ENCODE measurements around the gene ISG15.
A peak's percentile ranks its signal among the peaks of the same experiment; 100 is the strongest.

ISG15 gene

GRCh38 chr1:1013105-1013921 is at the start of gene ISG15:
Gene ISG15, plus strand, starts transcription at chr1:1013497. Its CDS starts 77 bp downstream, at chr1:1013574.
- DNase-seq (ENCODE audit: low spot score): peak; percentile 76

- DNase-seq (ENCODE audit: low spot score): no peak
Observed at GRCh38 chr1:963746-964525, 49.4 kb upstream of the ISG15 start.

DNA sequence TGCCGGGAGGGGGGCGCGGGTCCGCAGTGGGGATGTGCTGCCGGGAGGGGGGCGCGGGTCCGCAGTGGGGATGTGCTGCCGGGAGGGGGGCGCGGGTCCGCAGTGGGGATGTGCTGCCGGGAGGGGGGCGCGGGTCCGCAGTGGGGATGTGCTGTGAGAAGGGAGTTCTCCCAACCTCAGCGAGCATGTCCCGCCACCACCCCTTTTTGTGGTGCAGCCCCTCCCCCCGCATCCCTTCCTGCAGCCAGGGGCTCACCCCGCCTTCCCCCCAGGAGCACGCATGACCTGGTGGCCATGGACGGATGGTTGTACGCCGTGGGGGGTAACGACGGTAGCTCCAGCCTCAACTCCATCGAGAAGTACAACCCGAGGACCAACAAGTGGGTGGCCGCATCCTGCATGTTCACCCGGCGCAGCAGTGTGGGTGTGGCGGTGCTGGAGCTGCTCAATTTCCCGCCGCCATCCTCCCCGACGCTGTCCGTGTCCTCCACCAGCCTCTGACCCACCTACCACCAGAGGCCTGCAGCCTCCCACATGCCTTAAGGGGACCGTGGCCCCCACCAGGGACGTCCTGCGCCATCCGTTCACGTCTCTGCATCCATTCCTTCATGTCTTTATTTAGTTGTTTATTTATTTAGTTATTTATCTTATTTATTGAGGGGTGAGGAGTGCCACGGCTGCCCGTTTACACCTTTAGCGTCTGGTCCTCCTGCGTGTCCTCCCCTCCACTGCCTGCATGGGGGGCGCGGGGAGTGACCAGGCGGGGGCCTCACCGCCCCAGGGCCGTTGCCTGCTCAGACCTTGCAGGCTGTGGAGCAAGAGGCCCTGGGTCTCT is 48.4 kb upstream of the ISG15 start:
- no peak for DNase-seq (ENCODE audit: low spot score)

DNA sequence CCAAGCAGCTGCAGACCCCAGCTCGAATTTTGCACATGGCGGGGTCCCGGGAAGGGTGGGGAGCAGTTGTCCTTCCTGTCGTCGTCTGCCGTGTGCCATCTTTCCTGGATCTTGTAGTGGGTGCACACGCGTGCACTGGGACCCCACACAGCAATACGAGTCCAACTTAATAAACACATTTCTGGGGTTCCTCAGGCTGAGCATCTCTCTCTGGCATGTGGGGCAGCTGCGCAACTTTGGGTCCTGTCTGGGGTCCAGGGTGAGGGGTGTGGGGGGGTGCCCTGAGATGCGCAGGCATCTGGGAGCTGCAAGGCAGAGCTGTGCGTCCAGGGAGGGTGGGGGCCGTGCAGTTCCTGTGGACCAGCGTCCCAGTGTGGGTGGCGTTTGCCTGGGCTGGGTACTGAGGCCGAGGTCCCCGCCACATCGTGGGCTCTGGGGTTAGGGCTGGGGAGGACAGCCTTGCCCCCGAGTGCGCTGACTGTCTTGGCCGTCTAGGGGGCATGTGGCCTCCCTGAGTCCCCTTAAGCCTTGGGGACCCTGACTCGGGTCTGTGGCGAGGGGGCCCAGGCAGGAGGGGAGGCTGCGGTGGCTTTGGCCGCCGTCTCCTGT is 47.7 kb upstream of the ISG15 start:
- no peak for DNase-seq (ENCODE audit: low spot score)

DNA sequence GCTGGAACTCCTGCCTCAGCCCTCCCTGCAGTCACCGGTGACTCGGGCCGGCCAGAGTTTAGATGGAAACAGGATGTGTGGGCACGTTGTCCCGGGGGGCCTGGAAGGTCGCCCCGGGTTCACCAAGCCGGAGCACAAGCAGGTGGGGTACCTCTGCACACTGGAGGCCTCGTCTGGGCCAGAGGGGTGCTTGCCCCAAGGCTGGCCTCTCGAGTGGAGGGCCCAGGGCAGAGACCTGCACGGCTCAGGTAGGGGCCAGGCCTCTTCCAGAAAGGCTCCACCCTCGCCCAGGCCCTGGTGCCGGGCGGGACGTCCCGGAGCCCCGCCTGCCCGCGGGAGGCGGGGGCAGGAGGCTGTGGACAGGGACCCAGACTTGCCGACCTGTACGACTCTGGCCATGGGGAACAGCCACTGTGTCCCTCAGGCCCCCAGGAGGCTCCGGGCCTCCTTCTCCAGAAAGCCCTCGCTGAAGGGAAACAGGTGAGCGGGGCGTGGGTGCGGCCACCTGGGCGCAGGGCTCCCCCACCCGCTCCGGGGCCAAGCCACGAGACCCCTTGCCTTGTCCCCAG is 47.1 kb upstream of the ISG15 start, which contains the start of gene PLEKHN1:
TSS of gene PLEKHN1 (plus strand) at position 348 of the 569 bp plus-strand sequence. CDS start at position 398, 50 bp downstream.
- no peak for DNase-seq (ENCODE audit: low spot score)

GRCh38 chr1:966704-967300 is 46.5 kb upstream of the ISG15 start:
- peak; percentile 68 for DNase-seq (ENCODE audit: low spot score)

GRCh38 chr1:967466-968343 is 45.6 kb upstream of the ISG15 start:
- no peak for DNase-seq (ENCODE audit: low spot score)

DNA sequence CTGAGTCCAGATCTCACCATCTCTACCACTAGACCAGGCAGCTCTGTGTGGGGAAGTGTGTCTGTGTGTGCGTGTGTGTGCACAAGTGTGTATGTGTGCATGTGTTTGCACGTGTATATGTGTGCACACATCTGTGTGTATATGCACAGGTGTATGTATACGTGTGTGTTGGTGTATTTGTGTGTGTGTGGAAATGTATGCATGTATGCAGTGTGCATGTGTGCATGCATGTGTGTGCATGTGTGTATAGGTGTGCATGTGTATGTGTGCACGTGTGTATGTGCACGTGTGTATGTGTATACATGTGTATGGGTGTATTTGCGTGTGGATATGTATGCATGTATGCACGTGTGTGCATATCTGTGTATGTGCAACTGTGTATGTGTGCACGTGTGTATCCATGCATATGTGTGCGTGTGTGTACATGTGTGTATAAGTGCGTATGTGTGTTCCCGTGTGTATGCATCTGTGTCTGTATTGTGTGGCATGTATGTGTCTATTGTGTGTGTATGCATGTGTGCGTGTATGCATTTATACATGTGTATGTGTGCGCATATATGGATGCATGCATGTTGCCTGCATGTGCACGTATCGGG is 43.9 kb upstream of the ISG15 start:
- DNase-seq (ENCODE audit: low spot score): no peak

DNA sequence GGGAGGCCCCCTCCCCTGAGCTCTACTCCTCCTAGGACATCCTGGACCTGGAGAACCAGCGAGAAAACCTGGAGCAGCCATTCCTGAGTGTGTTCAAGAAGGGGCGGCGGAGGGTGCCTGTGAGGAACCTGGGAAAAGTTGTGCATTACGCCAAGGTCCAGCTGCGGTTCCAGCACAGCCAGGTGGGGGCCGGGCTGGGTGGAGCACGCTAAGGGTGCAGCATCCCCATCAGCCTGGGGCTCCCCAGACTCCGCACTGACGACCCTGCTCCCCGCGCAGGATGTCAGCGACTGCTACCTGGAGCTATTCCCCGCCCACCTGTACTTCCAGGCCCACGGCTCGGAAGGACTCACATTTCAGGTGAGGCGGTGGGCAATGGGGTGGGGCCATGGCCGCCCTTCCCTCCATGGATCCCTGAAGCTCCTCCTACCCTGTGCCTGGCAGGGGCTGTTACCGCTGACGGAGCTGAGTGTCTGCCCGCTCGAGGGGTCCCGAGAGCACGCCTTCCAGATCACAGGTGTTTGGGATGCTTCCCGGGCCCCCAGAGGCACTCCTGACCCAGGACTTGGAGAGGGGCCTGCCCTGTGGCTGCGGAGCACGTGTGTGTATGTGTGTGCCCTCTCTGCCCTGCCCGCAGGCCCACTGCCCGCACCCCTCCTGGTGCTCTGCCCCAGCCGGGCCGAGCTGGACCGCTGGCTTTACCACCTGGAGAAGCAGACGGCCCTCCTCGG is 42.9 kb upstream of the ISG15 start:
- DNase-seq (ENCODE audit: low spot score): no peak

- no peak for DNase-seq (ENCODE audit: low spot score)
Observed at GRCh38 chr1:970973-971730, 42.1 kb upstream of the ISG15 start.

DNA sequence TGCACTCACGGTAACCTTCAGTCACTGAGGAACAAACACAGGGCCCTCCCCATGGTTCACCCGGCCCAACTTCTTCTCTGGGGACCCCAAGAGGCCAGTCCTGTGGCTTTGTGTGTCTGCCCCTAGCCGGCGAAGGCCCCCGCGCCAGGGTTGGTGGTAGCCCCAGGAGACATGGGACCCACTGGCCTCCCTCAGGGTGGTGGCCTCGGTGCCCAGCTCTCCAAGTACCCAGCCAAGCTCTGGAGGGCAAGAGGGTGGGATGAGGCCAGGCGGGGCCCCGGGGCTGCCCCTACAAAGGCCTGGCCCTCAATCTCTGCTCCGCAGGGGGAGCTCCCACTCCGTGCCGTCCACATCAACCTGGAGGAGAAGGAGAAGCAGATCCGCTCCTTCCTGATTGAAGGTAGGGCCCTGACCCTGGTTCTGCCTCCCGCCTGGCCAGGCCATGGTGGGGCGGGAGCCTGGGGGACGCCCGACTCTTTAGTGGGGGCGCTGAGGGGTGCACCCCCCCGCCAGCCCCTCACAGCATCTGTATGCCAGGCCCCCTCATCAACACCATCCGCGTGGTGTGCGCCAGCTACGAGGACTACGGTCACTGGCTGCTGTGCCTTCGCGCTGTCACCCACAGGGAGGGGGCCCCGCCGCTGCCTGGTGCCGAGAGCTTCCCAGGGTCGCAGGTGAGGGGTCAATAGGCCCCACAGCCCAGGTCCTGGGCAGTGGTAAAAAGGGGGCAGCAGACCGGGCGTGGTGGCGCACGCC is 41.4 kb upstream of the ISG15 start:
- DNase-seq (ENCODE audit: low spot score): no peak

GRCh38 chr1:972726-973458 is 40.4 kb upstream of the ISG15 start:
- DNase-seq (ENCODE audit: low spot score): no peak

GRCh38 chr1:973459-974292 is 39.6 kb upstream of the ISG15 start:
- no peak for DNase-seq (ENCODE audit: low spot score)

DNA sequence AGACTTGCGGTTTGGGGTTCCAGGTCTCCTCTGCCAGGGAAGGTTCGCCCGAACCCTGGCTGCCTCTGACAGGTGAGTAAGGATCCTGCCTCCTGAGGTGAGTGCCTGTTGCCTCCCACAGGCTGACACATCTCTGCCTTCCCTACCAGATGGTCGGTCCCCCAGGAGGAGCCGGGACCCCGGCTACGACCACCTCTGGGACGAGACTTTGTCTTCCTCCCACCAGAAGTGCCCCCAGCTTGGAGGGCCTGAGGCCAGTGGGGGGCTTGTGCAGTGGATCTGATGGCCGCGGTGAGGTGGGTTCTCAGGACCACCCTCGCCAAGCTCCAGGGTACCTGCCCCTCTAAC is 39.0 kb upstream of the ISG15 start:
- no peak for DNase-seq (ENCODE audit: low spot score)

DNA sequence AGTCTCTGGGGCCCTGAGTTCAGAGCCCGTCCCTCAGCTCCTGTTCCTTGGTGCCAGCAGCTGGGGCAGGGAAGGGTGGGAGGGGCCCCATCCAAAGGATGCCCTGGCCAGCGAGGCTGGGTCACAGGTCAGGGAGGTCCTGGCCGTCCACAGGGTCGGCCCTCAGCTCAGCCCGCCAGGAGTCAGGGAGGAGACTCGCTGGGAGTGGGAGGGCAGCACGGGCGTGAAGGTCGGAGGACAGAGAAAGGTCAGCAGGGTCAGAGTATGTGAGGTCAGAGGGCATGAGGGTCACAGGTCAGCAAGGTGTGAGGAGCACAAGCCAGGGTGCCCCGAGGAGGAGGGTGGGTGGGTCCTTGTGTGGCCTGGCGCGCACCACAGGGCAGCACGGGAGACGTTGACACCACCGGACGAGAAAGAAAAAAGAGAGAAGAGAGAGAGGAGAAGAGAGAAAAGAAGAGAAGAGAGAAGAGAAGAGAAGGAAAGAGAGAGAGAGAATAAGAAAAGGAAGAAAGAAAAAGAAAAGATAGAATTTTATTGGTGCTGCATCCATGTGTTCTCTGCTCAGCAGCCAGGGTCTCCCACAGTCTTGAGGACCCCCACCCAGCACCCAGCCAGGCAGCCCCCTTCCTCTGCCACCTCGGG is 38.5 kb upstream of the ISG15 start:
- DNase-seq (ENCODE audit: low spot score): no peak

Data from germinal center (tissue), 1 donor.